Spinal cord (tissue), 10 donors: ENCODE data around the gene EHMT1. TPM values are rescaled to one million over a fixed set of nuclear protein-coding genes. Genes with fewer than 3 reads are reported as not detected.
A peak's percentile ranks its signal among the peaks of the same experiment; 100 is the strongest.

Experiments used
- DNase-seq, 6 donors: peaks; one replicate each; pipeline versions ENCODE4 v3.0.0 to v3.0.0-alpha.2; 2013 to 2015; ENCODE audit warnings: low spot score in 6 of 6, low read depth in 4 of 6
- H3K27ac ChIP-seq: one replicate; pipeline ENCODE4 v1.5.1; 2013; ENCODE audit warnings: low read depth, low read length, control low read depth
- H3K27me3 ChIP-seq: one replicate; pipeline ENCODE4 v1.6.1; 2013; ENCODE audit warnings: low read length; ENCODE audit not compliant: control insufficient read depth, insufficient read depth
- H3K36me3 ChIP-seq: one replicate; pipeline ENCODE4 v1.6.1; 2013; ENCODE audit warnings: low read length; ENCODE audit not compliant: control insufficient read depth, insufficient read depth
- H3K4me1 ChIP-seq: one replicate; pipeline ENCODE4 v1.6.1; 2013; ENCODE audit warnings: low read length; ENCODE audit not compliant: control insufficient read depth, insufficient read depth
- H3K4me3 ChIP-seq: one replicate; pipeline ENCODE4 v1.5.1; 2013; ENCODE audit warnings: low read depth, low read length, control low read depth
- H3K9me3 ChIP-seq: one replicate; pipeline ENCODE4 v1.6.1; 2013; ENCODE audit warnings: low read length; ENCODE audit not compliant: control insufficient read depth, insufficient read depth
- WGBS: methylation state at CpG from one replicate; pipeline ENCODE4 v1.1.5; 2013; ENCODE audit warnings: missing lambda C conversion rate; ENCODE audit not compliant: insufficient coverage; 5-methylcytosine and 5-hydroxymethylcytosine counted together
- polyA plus RNA-seq, 2 donors: library from polyadenylated mRNA; unstranded; fragments of 120-200 nt; gene quantifications; one replicate each; pipeline ENCODE4 v1.2.1, GENCODE V29; 2013; ENCODE audit not compliant: insufficient read length in 2 of 2
- total RNA-seq, 2 donors: library from RNA; depleted of rRNA in 1 of 2; stranded (reverse); fragments of 120-200 nt in 1 of 2; fragments of >200 nt in 1 of 2; gene quantifications; one replicate each; pipeline versions ENCODE4 v1.2.3 to v1.2.4, GENCODE V29; 2013 to 2014
- donor health status: healthy.

The EHMT1 gene
- total and polyA plus RNA-seq, 4 donors, result 35.8 to 86.2 (median 57.1) TPM

DNA sequence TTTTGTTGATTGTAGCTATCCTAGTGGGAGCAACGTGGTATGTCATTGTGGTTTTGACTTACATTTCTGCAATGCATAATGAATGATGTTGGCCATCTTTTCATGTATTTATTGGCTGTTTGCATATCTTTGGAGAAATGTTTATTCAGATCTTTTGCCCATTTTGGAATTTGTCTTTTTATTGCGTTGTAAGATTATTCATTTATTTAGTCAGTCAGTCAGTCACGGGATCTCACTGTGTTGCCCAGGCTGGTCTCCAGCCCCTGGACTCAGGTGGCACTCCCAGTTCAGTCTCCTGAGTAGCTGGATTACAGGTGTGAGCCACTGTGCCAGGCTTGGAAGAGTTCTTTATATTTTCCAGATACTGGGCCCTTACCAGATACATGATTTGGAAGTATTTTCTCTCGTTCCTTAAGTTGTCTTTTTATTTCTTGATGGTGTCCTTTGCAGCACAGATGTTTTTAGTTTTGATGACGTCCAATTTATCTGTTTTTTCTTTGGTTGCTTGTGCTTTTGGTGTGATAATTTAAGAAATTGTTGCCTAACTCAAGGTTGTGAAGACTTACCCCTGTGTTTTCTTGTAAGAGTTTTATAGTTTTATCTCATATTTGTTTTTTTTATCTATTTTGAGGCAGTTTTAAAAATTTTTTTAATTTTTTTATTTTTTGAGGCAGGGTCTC, 67.1 kb downstream of the EHMT1 start:
- H3K27me3 ChIP-seq, result no peaks in the 10 kb centered on the region
- peaks cover 19% of the 10 kb centered on the region for H3K4me1 ChIP-seq
- no peak overlapping the region for H3K4me3 ChIP-seq
- 100% methylated on average over 1 of the region's 5 CpGs for WGBS
- no peak for DNase-seq
- no peaks in the 10 kb centered on the region for H3K9me3 ChIP-seq
- peaks cover 2% of the 10 kb centered on the region for H3K36me3 ChIP-seq
- no peak overlapping the region for H3K27ac ChIP-seq

DNA sequence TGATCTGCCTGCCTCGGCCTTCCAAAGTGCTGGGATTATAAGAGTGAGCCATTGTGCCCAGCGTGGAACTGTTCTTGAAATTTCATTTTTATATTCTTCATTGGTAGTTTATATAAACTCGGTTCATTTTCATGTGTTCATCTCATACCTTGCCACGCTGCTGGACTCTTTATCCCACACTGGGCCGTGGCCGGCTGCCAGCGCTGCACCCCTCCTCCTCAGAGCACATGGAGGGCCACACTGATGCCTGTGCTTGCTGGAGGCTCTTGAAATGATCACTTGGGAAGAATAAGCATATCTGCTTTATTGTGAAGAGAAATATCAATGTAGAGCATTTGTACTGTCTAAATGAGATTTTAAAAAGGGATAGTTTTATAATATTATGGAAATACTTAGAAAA, 69.5 kb downstream of the EHMT1 start:
- WGBS, result no CpG with 5 or more reads among the region's 7 CpGs
- peaks cover 27% of the 10 kb centered on the region for H3K4me1 ChIP-seq
- no peaks in the 10 kb centered on the region for H3K27me3 ChIP-seq
- no peaks in the 10 kb centered on the region for H3K9me3 ChIP-seq
- H3K4me3 ChIP-seq, result no peak overlapping the region
- DNase-seq, result peak in 1 of 6 donors; percentile 48
- H3K36me3 ChIP-seq, result no peaks in the 10 kb centered on the region
- no peak overlapping the region for H3K27ac ChIP-seq

DNA sequence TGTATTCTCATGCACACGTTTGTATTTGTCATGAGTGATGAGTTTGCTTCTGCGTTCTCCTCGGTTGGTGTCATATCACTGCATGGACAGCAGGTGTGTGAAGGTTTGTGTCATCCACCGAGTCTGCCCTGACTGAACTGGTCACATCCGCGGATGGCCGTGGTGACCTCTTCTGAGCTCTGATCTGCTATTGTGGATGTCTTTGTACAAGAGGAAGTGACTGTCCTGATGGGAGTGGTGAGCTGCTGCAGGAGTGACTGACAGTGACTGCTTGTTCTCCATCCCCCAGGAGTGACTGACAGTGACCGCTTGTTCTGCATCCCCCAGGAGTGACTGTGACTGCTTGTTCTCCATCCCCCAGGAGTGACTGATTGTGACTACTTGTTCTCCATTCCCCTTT, 69.9 kb downstream of the EHMT1 start:
- 57% methylated on average over 5 of the region's 8 CpGs for WGBS
- no peak overlapping the region for H3K27ac ChIP-seq

DNA sequence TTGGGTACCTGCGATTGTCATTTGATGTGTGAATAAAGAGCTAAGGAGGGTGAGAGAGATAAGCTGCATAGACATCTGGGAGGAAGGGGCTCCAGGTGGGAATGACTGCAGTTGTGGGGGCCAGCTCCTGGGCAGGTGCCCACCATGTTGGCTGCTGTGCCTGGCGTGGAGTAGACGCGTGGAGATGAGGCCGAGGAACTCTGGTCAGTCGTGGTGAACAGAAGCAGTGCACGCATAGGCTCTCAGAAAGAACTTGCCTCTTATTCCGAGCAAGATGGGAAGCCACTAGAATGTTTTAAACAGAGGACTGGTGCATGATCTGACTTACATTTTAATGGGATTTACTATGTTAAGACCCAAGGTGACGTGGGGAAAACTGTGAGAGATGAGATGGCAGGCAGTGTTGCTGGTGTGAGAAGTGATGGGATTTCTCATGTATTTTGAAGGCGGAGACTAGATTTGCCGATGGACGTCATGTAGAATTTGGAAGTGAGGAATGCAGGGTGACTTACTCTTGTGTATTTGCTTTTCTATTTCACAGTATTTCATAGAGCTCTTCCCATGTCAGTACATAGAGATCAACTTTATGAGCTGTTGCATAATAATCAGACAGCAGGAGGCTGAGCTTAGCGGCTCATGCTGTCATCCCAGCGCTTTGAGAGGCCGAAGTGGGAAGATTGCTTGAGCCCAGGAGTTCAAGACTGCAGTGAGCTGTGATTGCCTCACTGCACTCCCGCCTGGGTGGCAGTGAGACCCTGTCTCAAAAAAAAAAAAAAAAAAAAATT, 71.1 kb downstream of the EHMT1 start:
- no peaks in the 10 kb centered on the region for H3K9me3 ChIP-seq
- peaks cover 9% of the 10 kb centered on the region for H3K36me3 ChIP-seq
- H3K27ac ChIP-seq, result no peak overlapping the region
- peaks cover 34% of the 10 kb centered on the region for H3K4me1 ChIP-seq
- DNase-seq, result peak in 2 of 6 donors; percentile 49 to 66
- 72% methylated on average over 12 of the region's 16 CpGs for WGBS
- H3K4me3 ChIP-seq, result no peak overlapping the region
- H3K27me3 ChIP-seq, result no peaks in the 10 kb centered on the region

More for the DNA sequence above, 69.9 kb downstream of the EHMT1 start:
- DNase-seq, result peak in 2 of 6 donors; percentile 18 to 41
- Histone ChIP-seq H3K9me3 (no peaks in the 10 kb centered on the region), H3K4me1 (peaks cover 27% of the 10 kb centered on the region), H3K27me3 (no peaks in the 10 kb centered on the region), H3K36me3 (no peaks in the 10 kb centered on the region), H3K4me3 (no peak overlapping the region)

DNA sequence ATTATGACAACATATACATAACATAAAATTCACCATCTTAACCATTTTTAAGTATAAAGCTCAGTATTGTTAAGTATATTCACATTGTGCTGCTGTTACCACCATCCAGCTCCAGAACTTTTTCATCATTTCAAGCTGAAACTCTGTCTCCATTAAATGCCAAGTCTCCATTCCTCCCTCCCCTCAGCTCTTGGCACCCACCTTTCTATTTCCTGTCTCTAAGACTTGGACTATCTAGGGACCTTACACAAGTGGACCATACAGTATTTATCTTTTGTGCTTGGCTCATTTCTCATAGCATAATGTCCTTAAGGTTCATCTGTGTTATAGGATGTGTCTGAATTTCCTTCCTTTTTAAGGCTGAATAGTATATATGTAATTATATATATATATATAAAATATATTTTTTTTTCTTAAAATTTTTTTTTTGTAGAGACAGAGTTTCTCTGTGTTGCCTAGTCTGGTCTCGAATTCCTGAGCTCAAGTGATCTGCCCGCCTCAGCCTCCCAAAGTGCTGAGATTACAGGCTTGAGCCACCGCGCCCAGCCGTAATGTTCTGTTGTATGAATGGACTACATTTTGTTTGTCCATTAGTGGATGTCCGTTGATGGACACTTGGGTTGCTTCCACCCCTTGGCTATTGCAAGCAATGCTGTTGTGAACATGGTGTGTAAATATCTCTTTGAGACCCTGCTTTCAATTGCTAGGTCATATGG, 72.3 kb downstream of the EHMT1 start:
- Histone ChIP-seq H3K9me3 (no peaks in the 10 kb centered on the region), H3K4me3 (no peak overlapping the region), H3K36me3 (peaks cover 9% of the 10 kb centered on the region), H3K27me3 (no peaks in the 10 kb centered on the region), H3K27ac (no peak overlapping the region), H3K4me1 (peaks cover 42% of the 10 kb centered on the region)
- 73% methylated on average over 1 of the region's 6 CpGs for WGBS
- DNase-seq, result peak in 1 of 6 donors; percentile 52

DNA sequence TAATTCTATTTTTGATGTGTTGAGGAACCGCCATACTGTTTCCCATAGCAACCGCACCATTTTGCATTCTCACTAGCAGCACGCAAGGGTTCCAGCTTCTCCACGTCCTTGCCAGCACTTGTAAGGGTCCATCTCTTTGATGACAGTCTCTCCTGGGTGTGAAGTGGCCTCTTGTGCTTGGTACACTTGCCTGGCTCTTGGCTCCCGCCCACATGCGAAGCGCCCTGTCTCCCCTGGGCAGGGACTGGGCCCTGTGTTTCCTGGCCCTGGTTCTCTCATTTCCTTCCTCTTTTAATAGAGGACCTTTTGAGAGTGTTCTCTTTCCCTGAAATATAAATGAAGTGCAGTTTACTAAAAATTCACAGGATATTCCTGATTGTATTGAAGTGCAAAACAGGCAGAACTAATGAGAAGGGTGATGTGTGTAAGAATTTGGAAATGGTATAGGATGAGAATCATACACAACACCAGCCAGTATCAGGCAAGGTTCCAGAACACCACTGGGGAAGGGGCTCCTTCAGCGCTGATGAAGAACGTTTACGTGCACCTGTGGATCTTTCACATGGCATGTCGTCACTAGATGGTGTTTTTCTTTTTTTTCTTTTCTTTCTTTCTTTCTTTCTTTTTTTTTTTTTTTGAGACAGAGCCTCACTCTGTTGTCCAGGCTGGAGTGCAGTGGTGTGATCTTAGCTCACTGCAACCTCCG, 73.0 kb downstream of the EHMT1 start:
- peak in 1 of 6 donors; percentile 86 for DNase-seq
- 40% methylated on average over 1 of the region's 12 CpGs for WGBS
- Histone ChIP-seq H3K27me3 (no peaks in the 10 kb centered on the region), H3K27ac (no peak overlapping the region), H3K4me1 (peaks cover 42% of the 10 kb centered on the region), H3K36me3 (peaks cover 9% of the 10 kb centered on the region), H3K4me3 (no peak overlapping the region), H3K9me3 (no peaks in the 10 kb centered on the region)

DNA sequence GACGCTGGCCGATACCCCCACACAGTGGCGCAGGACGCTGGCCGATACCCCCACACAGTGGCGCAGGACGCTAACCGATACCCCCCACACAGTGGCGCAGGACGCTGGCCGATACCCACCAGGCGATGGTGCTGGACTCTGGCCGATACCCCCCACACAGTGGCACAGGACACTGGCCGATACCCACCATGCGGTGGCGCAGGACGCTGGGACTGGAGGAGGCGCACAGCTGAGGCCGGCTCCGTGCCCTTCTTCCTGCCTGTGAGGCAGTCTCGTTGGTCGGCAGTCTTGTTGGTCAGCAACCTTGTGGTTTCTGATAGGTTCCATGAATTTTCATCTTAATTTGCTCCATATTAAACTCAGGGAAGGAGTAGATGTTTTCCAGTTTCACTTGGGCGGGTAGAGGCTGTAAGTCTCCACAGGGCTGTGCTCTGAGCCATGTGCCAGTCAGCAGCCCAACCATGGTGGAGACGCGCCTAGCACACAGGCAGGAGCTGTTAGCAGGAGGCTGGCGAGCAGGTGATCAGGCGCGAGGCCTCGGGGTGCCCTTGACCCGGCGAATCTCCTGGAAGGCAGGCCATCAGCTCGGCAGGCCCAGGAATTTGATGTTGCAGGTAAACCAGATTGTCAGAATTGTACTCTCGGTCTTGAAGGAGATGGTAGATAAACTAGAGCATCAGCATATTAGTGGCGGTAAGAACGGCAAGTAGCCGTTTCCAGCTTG, 75.6 kb downstream of the EHMT1 start:
- Histone ChIP-seq H3K27ac (no peak overlapping the region), H3K4me3 (no peak overlapping the region), H3K36me3 (peaks cover 15% of the 10 kb centered on the region), H3K4me1 (peaks cover 39% of the 10 kb centered on the region), H3K9me3 (no peaks in the 10 kb centered on the region), H3K27me3 (no peaks in the 10 kb centered on the region)
- WGBS, result 88% methylated on average over 26 of the region's 36 CpGs
- no peak for DNase-seq

DNA sequence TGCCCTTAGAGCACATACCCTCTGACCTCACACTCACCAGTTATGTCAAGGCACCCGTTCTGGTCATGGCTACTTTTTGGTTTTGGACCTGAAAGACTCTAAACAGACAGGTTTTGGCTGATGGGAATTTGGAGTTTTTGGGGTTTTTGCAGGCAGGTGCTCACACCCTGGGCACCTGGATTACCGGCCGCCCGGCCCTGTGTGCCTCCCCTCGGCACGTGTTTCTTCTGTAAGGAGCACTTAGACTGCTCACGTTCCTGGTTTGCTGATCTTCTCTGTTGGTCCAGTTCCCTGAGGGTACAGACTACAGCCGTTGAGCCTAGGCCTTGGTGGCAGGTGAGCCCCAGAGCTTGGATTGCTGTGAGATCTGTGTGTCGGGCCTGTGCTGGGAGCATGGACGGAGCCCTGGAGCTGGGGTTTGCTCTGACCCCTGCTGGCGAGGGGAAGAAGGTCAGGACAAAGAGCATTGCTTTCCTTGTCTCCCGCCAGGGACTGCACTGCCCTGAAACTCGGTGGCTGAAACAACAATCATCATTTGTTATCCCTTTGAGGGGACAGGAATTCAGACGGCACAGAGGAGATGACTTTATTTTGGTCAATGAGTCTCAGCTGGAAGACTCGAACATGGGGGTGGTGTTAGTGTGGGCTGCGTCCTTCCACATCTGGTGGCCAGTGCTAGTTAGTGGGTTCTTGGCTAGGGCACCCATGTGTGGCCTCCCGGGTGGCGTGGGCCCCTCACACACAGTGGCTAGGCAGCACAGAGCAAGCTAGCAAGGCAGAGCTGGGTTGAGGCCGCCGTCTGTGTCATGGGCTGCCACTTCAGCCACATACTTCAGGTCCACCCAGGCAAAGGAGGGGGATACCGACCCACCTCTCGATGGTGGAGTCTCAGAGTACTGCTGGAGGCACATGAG, 76.4 kb downstream of the EHMT1 start:
- H3K36me3 ChIP-seq, result peaks cover 15% of the 10 kb centered on the region
- DNase-seq, result peak in 2 of 6 donors; percentile 37 to 55
- H3K4me3 ChIP-seq, result no peak overlapping the region

More for the DNA sequence above, 76.4 kb downstream of the EHMT1 start:
- Histone ChIP-seq H3K27ac (no peak overlapping the region), H3K4me1 (peaks cover 34% of the 10 kb centered on the region), H3K9me3 (no peaks in the 10 kb centered on the region), H3K27me3 (no peaks in the 10 kb centered on the region)
- WGBS, result 57% methylated on average over 20 of the region's 22 CpGs
